Ishikawa (cell line): ENCODE measurements around the gene ASS1.

Source experiments
- EP300 ChIP-seq: IDR thresholded peaks from 2 replicates; pipeline ENCODE4 v1.6.1; 2012; ENCODE audit warnings: borderline replicate concordance
- TF ChIP-seq, protein P1 (sequence below): IDR thresholded peaks from 2 replicates; pipeline ENCODE4 v1.6.1; 2012; ENCODE audit warnings: low read depth, mild to moderate bottlenecking
- TF ChIP-seq, protein P2 (sequence below): IDR thresholded peaks from 2 replicates; pipeline ENCODE4 v1.6.1; 2012

DNA sequence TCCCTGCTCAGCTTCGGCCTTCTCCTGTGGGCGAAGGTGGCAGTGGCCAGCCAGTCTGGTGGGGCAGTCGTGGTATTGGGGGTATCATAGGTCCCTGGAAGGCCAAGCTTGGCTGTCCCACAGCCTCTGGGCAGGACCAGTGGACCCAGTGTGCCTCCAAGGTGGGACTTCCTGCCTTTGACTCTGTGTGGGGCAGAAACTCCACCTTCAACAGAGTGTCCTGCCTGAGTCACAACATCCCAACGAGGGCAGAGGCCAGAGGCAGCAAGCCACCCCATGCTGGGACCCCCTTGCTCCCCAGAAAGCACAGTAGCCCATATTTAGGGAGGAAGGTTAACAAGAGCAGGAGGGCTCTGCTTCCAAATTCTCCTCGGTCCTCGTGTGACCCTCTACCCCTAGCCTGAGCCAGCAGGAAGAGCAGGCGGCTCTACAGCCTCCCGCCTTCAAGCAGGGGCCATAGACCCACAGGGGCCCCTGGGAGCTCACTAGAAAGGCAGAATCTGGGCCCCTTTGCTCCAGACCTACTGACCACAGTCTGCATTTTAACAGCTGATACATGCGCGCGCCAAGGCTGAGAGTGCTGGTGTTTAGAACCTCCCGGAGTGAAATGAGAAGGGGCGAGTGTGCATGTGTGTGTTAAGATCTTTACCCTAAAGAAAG, 83.0 kb downstream of the ASS1 start:
- TF ChIP-seq, protein P1, sequence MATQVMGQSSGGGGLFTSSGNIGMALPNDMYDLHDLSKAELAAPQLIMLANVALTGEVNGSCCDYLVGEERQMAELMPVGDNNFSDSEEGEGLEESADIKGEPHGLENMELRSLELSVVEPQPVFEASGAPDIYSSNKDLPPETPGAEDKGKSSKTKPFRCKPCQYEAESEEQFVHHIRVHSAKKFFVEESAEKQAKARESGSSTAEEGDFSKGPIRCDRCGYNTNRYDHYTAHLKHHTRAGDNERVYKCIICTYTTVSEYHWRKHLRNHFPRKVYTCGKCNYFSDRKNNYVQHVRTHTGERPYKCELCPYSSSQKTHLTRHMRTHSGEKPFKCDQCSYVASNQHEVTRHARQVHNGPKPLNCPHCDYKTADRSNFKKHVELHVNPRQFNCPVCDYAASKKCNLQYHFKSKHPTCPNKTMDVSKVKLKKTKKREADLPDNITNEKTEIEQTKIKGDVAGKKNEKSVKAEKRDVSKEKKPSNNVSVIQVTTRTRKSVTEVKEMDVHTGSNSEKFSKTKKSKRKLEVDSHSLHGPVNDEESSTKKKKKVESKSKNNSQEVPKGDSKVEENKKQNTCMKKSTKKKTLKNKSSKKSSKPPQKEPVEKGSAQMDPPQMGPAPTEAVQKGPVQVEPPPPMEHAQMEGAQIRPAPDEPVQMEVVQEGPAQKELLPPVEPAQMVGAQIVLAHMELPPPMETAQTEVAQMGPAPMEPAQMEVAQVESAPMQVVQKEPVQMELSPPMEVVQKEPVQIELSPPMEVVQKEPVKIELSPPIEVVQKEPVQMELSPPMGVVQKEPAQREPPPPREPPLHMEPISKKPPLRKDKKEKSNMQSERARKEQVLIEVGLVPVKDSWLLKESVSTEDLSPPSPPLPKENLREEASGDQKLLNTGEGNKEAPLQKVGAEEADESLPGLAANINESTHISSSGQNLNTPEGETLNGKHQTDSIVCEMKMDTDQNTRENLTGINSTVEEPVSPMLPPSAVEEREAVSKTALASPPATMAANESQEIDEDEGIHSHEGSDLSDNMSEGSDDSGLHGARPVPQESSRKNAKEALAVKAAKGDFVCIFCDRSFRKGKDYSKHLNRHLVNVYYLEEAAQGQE = no peak
- TF ChIP-seq, protein P2, sequence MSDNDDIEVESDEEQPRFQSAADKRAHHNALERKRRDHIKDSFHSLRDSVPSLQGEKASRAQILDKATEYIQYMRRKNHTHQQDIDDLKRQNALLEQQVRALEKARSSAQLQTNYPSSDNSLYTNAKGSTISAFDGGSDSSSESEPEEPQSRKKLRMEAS = no peak
- TF ChIP-seq EP300 = no peak
